ENCODE data around the gene CBS. TPM values are rescaled to one million over a fixed set of nuclear protein-coding genes. Genes with fewer than 3 reads are reported as not detected.
A peak's percentile ranks its signal among the peaks of the same experiment; 100 is the strongest.
"Not testable (repeated sequence)": the region's sequence is repeated elsewhere in the genome, so short reads cannot be mapped to it uniquely, and the experiment has no call there.

Gene CBS
- total RNA-seq, 1 donor from 2014 or later = 5.5 TPM

- intact Hi-C loops (cut with DNase I); DNase-seq (ENCODE audit: missing footprints); ATAC-seq: not testable (repeated sequence)
These were observed 1.1 kb downstream of the CBS start for GRCh38 chr21:43074401-43075169.

GRCh38 chr21:43072742-43073141 lies 2.9 kb downstream of the CBS start:
- DNase-seq (ENCODE audit: missing footprints); ATAC-seq; intact Hi-C loops (cut with DNase I): not testable (repeated sequence)

- ATAC-seq; DNase-seq (ENCODE audit: missing footprints); intact Hi-C loops (cut with DNase I): not testable (repeated sequence)
These were observed 6.0 kb downstream of the CBS start for GRCh38 chr21:43069682-43070081.

GRCh38 chr21:43068065-43068464 lies 7.6 kb downstream of the CBS start:
- ATAC-seq; intact Hi-C loops (cut with DNase I); DNase-seq (ENCODE audit: missing footprints): not testable (repeated sequence)

- DNase-seq (ENCODE audit: missing footprints); intact Hi-C loops (cut with DNase I); ATAC-seq: not testable (repeated sequence)
These were observed 8.9 kb downstream of the CBS start for GRCh38 chr21:43066690-43067089.

GRCh38 chr21:43065991-43066390 lies 9.6 kb downstream of the CBS start:
- intact Hi-C loops (cut with DNase I); DNase-seq (ENCODE audit: missing footprints); ATAC-seq: not testable (repeated sequence)

- intact Hi-C loops (cut with DNase I); DNase-seq (ENCODE audit: missing footprints); ATAC-seq: not testable (repeated sequence)
These were observed 11.2 kb downstream of the CBS start for GRCh38 chr21:43064265-43064917.

- DNase-seq (ENCODE audit: missing footprints); ATAC-seq; intact Hi-C loops (cut with DNase I): not testable (repeated sequence)
These were observed 12.5 kb downstream of the CBS start for GRCh38 chr21:43062955-43063664.

- intact Hi-C loops (cut with DNase I); ATAC-seq: not testable (repeated sequence)
These were observed 22.5 kb downstream of the CBS start for GRCh38 chr21:43053112-43053511.

GRCh38 chr21:43045876-43046821 lies 29.5 kb downstream of the CBS start:
- DNase-seq (ENCODE audit: missing footprints); intact Hi-C loops (cut with DNase I): not testable (repeated sequence)
- ATAC-seq = peak; percentile 24

More at GRCh38 chr21:43053112-43053511, 22.5 kb downstream of the CBS start:
- not testable (repeated sequence) for DNase-seq (ENCODE audit: missing footprints)

GRCh38 chr21:43045165-43045875 lies 30.3 kb downstream of the CBS start:
- ATAC-seq = peak; percentile 90
- intact Hi-C loops (cut with DNase I); DNase-seq (ENCODE audit: missing footprints): not testable (repeated sequence)

- ATAC-seq; intact Hi-C loops (cut with DNase I); DNase-seq (ENCODE audit: missing footprints): not testable (repeated sequence)
These were observed 31.1 kb downstream of the CBS start for GRCh38 chr21:43044547-43044946.

GRCh38 chr21:43043291-43043690 lies 32.3 kb downstream of the CBS start:
- intact Hi-C loops (cut with DNase I); ATAC-seq; DNase-seq (ENCODE audit: missing footprints): not testable (repeated sequence)

- ATAC-seq; DNase-seq (ENCODE audit: missing footprints); intact Hi-C loops (cut with DNase I): not testable (repeated sequence)
These were observed 33.5 kb downstream of the CBS start for GRCh38 chr21:43042169-43042568.

- ATAC-seq; intact Hi-C loops (cut with DNase I); DNase-seq (ENCODE audit: missing footprints): not testable (repeated sequence)
These were observed 37.0 kb downstream of the CBS start for GRCh38 chr21:43038659-43039044.

- ATAC-seq = peak; percentile 7
- intact Hi-C loops (cut with DNase I); DNase-seq (ENCODE audit: missing footprints): not testable (repeated sequence)
These were observed 37.5 kb downstream of the CBS start for GRCh38 chr21:43037918-43038658.

GRCh38 chr21:43036889-43037288 lies 38.7 kb downstream of the CBS start:
- intact Hi-C loops (cut with DNase I) = not testable (repeated sequence)
- ATAC-seq = peak; percentile 71
- peak; percentile 83 for DNase-seq (ENCODE audit: missing footprints)

Data from Right ventricle myocardium inferior (tissue), 1 donor.